Skin of body (tissue), 2 donors: ENCODE data around the gene KRT79. TPM values are rescaled to one million over a fixed set of nuclear protein-coding genes. Genes with fewer than 3 reads are reported as not detected.

Source experiments
- DNase-seq: peaks from one replicate; lab custom pipeline; 2025; lab: John Stamatoyannopoulos, UW
- total RNA-seq: library from RNA; depleted of rRNA; stranded (reverse); fragments of >200 nt; gene quantifications from one replicate; pipeline ENCODE4 v1.2.3, GENCODE V29; 2014

The KRT79 gene
- total RNA-seq, 1 donor from 2014 or later: 68.7 TPM

GRCh38 chr12:52819731-52820510 is 14.2 kb downstream of the KRT79 start:
- no peak for DNase-seq

- no peak for DNase-seq
Measured at GRCh38 chr12:52818887-52819420, 15.2 kb downstream of the KRT79 start.

GRCh38 chr12:52818388-52818787 is 15.7 kb downstream of the KRT79 start:
- no peak for DNase-seq

GRCh38 chr12:52817699-52818238 is 16.3 kb downstream of the KRT79 start:
- no peak for DNase-seq

GRCh38 chr12:52817003-52817698 is 17.0 kb downstream of the KRT79 start:
- no peak for DNase-seq

GRCh38 chr12:52815676-52816588 is 18.2 kb downstream of the KRT79 start:
- no peak for DNase-seq

GRCh38 chr12:52815161-52815560 is 18.9 kb downstream of the KRT79 start:
- no peak for DNase-seq

- no peak for DNase-seq
Measured at GRCh38 chr12:52814710-52815155, 19.4 kb downstream of the KRT79 start.

GRCh38 chr12:52813885-52814709 is 20.0 kb downstream of the KRT79 start, which contains the start of gene KRT4:
Gene KRT4, minus strand, starts transcription at chr12:52814116. Its CDS starts 58 bp downstream, at chr12:52814058.
- no peak for DNase-seq

GRCh38 chr12:52813203-52813819 is 20.8 kb downstream of the KRT79 start:
- DNase-seq: no peak

- DNase-seq: no peak
Measured at GRCh38 chr12:52812749-52813148, 21.4 kb downstream of the KRT79 start.

- no peak for DNase-seq
Measured at GRCh38 chr12:52812073-52812400, 22.1 kb downstream of the KRT79 start.

- DNase-seq: no peak
Measured at GRCh38 chr12:52811191-52812072, 22.7 kb downstream of the KRT79 start.

- no peak for DNase-seq
Measured at GRCh38 chr12:52810554-52810953, 23.6 kb downstream of the KRT79 start.

GRCh38 chr12:52809166-52809565 is 24.9 kb downstream of the KRT79 start:
- DNase-seq: no peak

GRCh38 chr12:52808573-52809160 is 25.4 kb downstream of the KRT79 start:
- DNase-seq: no peak

GRCh38 chr12:52807544-52808470 is 26.3 kb downstream of the KRT79 start:
- DNase-seq: no peak
